H1 (cell line): ENCODE measurements around the gene RNF41. TPM values are rescaled to one million over a fixed set of nuclear protein-coding genes. Genes with fewer than 3 reads are reported as not detected.

Experiments used
- CTCF ChIA-PET: fragments of 300-600 bp; sonication (Branson Sonifier 250); formaldehyde crosslinking; loops from one replicate; lab custom pipeline; 2021; ENCODE audit not compliant: partially characterized antibody; lab: Charles Lee
- POLR2A ChIA-PET: fragments of 300-600 bp; sonication (Branson Sonifier 250); formaldehyde crosslinking; loops from one replicate; lab custom pipeline; 2021; ENCODE audit warnings: inconsistent platforms; ENCODE audit not compliant: partially characterized antibody; lab: Charles Lee
- DNase-seq, 2 experiments: peaks; one replicate each; pipeline versions ENCODE4 v3.0.0 to v3.0.0-alpha.2; 2010 to 2022; ENCODE audit warnings: low spot score in 2 of 2, low read depth in 1 of 2, mixed read lengths in 1 of 2
- FAIRE-seq: peaks from 2 replicates; lab custom pipeline; 2011; peaks lifted over from hg19 to GRCh38; lab: Jason Lieb, UNC
- H2AFZ ChIP-seq: 2 replicates; pipeline ENCODE4 v1.8.1; 2012; ENCODE audit warnings: low read length, inconsistent platforms
- H2AK5ac ChIP-seq: 2 replicates; pipeline ENCODE4 v1.6.1; 2013; ENCODE audit warnings: low read depth, low read length
- H2BK120ac ChIP-seq: replicated peaks from 2 replicates; pipeline ENCODE3; 2013; ENCODE audit warnings: low read depth, low read length, inconsistent platforms
- H2BK12ac ChIP-seq: 2 replicates; pipeline ENCODE4 v1.6.1; 2013; ENCODE audit warnings: low read depth, low read length
- H2BK15ac ChIP-seq: 2 replicates; pipeline ENCODE4 v1.6.1; 2013; ENCODE audit warnings: low read length
- H2BK20ac ChIP-seq: 2 replicates; pipeline ENCODE4 v1.6.1; 2013; ENCODE audit warnings: low read length
- H2BK5ac ChIP-seq: 2 replicates; pipeline ENCODE4 v1.6.1; 2013; ENCODE audit warnings: low read depth, low read length
- H3K14ac ChIP-seq: 2 replicates; pipeline ENCODE4 v1.6.1; 2013; ENCODE audit warnings: inconsistent platforms; ENCODE audit not compliant: insufficient read length
- H3K18ac ChIP-seq: 2 replicates; pipeline ENCODE4 v1.6.1; 2013; ENCODE audit warnings: low read length; ENCODE audit errors: extremely low read depth
- H3K23ac ChIP-seq: 2 replicates; pipeline ENCODE4 v1.6.1; 2013; ENCODE audit warnings: inconsistent platforms; ENCODE audit not compliant: insufficient read length
- H3K23me2 ChIP-seq: 2 replicates; pipeline ENCODE4 v1.6.1; 2013; ENCODE audit warnings: low read depth, low read length
- H3K27ac ChIP-seq: 2 replicates; pipeline ENCODE4 v1.6.1; 2011; ENCODE audit warnings: low read depth, low read length, inconsistent platforms
- H3K27me3 ChIP-seq, 4 experiments: replicated peaks in 1 of 4; 1 replicate in 1 of 4; 2 replicates in 3 of 4; pipeline versions ENCODE4 v1.6.1 to v1.8.1; 2011 to 2013; ENCODE audit warnings: low read length in 3 of 4, mild to moderate bottlenecking in 3 of 4, inconsistent platforms in 2 of 4, mixed read lengths in 2 of 4, moderate library complexity in 1 of 4; ENCODE audit not compliant: control insufficient read depth in 3 of 4, insufficient read depth in 3 of 4; ENCODE audit errors: extremely low read depth in 1 of 4
- H3K36me3 ChIP-seq, 4 experiments: 2 replicates each; pipeline versions ENCODE4 v1.6.1 to v1.8.1; 2011 to 2013; ENCODE audit warnings: mild to moderate bottlenecking in 4 of 4, low read length in 3 of 4, moderate library complexity in 2 of 4, control low read depth in 1 of 4, inconsistent platforms in 1 of 4; ENCODE audit not compliant: insufficient read depth in 4 of 4, control insufficient read depth in 2 of 4
- H3K4ac ChIP-seq: replicated peaks from 2 replicates; pipeline ENCODE3; 2013; ENCODE audit warnings: low read length, low read depth, mixed read lengths, inconsistent platforms; ENCODE audit not compliant: insufficient read length
- H3K4me1 ChIP-seq, 4 experiments: replicated peaks in 1 of 4; 1 replicate in 1 of 4; 2 replicates in 3 of 4; pipeline versions ENCODE4 v1.6.1 to v1.8.1; 2011 to 2013; ENCODE audit warnings: low read length in 3 of 4, inconsistent platforms in 2 of 4, mixed read lengths in 1 of 4; ENCODE audit not compliant: insufficient read depth in 4 of 4, control insufficient read depth in 3 of 4
- H3K4me2 ChIP-seq, 2 experiments: 2 replicates each; pipeline versions ENCODE4 v1.6.1 to v1.8.1; 2011 to 2013; ENCODE audit warnings: low read depth in 2 of 2, low read length in 2 of 2, control low read depth in 1 of 2, inconsistent platforms in 1 of 2, mild to moderate bottlenecking in 1 of 2; ENCODE audit not compliant: insufficient read depth in 1 of 2
- H3K4me3 ChIP-seq, 4 experiments: fragments of 200-600, 300-600 bp in 1 of 4; sonication (generic), shearing (Covaris generic), sonication (Bioruptor Twin) in 1 of 4; 2 replicates each; pipeline versions ENCODE4 v1.5.1 to v1.8.1; 2011 to 2016; ENCODE audit warnings: low read length in 4 of 4, low read depth in 3 of 4, control low read depth in 2 of 4, inconsistent platforms in 2 of 4, mild to moderate bottlenecking in 2 of 4, mixed read lengths in 1 of 4, moderate library complexity in 1 of 4; ENCODE audit not compliant: insufficient read depth in 2 of 4; ENCODE audit errors: extremely low read depth in 1 of 4
- H3K56ac ChIP-seq: replicated peaks from 2 replicates; pipeline ENCODE3; 2013; ENCODE audit warnings: low read depth, mild to moderate bottlenecking, mixed read lengths, low read length, inconsistent platforms; ENCODE audit not compliant: insufficient read length
- H3K79me1 ChIP-seq: 2 replicates; pipeline ENCODE4 v1.6.1; 2013; ENCODE audit warnings: low read depth, low read length, control low read depth
- H3K79me2 ChIP-seq, 2 experiments: 2 replicates each; pipeline versions ENCODE4 v1.6.1 to v1.8.1; 2012 to 2013; ENCODE audit warnings: low read length in 2 of 2, mild to moderate bottlenecking in 2 of 2, inconsistent platforms in 1 of 2; ENCODE audit not compliant: insufficient read depth in 2 of 2, control insufficient read depth in 1 of 2
- H3K9ac ChIP-seq, 4 experiments: replicated peaks in 1 of 4; 1 replicate in 1 of 4; 2 replicates in 3 of 4; pipeline versions ENCODE4 v1.6.1 to v1.8.1; 2011 to 2013; ENCODE audit warnings: low read depth in 3 of 4, low read length in 3 of 4, control low read depth in 2 of 4, mild to moderate bottlenecking in 2 of 4, moderate library complexity in 2 of 4, inconsistent platforms in 1 of 4; ENCODE audit errors: extremely low read depth in 1 of 4
- H3K9me3 ChIP-seq, 2 experiments: 2 replicates each; pipeline versions ENCODE4 v1.6.1 to v1.8.1; 2012 to 2013; ENCODE audit warnings: mild to moderate bottlenecking in 2 of 2, moderate library complexity in 2 of 2, control low read depth in 1 of 2, inconsistent platforms in 1 of 2, low read depth in 1 of 2, low read length in 1 of 2, mixed read lengths in 1 of 2; ENCODE audit not compliant: insufficient read depth in 2 of 2
- H4K20me1 ChIP-seq, 2 experiments: replicated peaks in 1 of 2; 2 replicates each; pipeline versions ENCODE3 to v1.8.1; 2011 to 2013; ENCODE audit warnings: inconsistent platforms in 2 of 2, low read length in 2 of 2, mild to moderate bottlenecking in 1 of 2; ENCODE audit not compliant: insufficient read depth in 2 of 2, control insufficient read depth in 1 of 2
- H4K5ac ChIP-seq: 2 replicates; pipeline ENCODE4 v1.6.1; 2013; ENCODE audit warnings: low read length, low read depth, mixed read lengths, inconsistent platforms; ENCODE audit not compliant: insufficient read length
- H4K8ac ChIP-seq: 2 replicates; pipeline ENCODE4 v1.8.0; 2013; ENCODE audit warnings: mild to moderate bottlenecking, moderate library complexity, low read length, inconsistent platforms; ENCODE audit not compliant: insufficient read depth; ENCODE audit errors: extremely low read depth
- H4K91ac ChIP-seq: replicated peaks from 2 replicates; pipeline ENCODE3; 2013; ENCODE audit warnings: low read length, mixed read lengths, inconsistent platforms; ENCODE audit not compliant: insufficient read length
- CHD1 ChIP-seq: IDR thresholded peaks from 2 replicates; pipeline ENCODE4 v1.6.1; 2012; ENCODE audit warnings: low read depth, low read length, improper control_type of control experiment
- MAFK ChIP-seq: IDR thresholded peaks from 2 replicates; pipeline ENCODE4 v1.6.1; 2012; ENCODE audit warnings: low read depth, mild to moderate bottlenecking, improper control_type of control experiment, low read length
- TAF7 ChIP-seq: optimal IDR thresholded peaks from 2 replicates; pipeline ENCODE3; 2011; ENCODE audit warnings: low read depth, mild to moderate bottlenecking, inconsistent platforms, low read length, moderate library complexity, borderline replicate concordance
- ZNF274 ChIP-seq: IDR thresholded peaks from 2 replicates; pipeline ENCODE4 v1.7.0; 2012; ENCODE audit warnings: low read length, borderline replicate concordance; ENCODE audit errors: extremely low read depth
- WGBS, 2 experiments: shearing (Covaris generic) in 1 of 2; methylation state at CpG; one replicate each; pipeline versions ENCODE4 v1.1.6 to v1.1.7; 2013 to 2015; ENCODE audit warnings: low lambda C conversion rate in 2 of 2, mixed read lengths in 2 of 2, inconsistent platforms in 1 of 2, low coverage in 1 of 2, missing lambda C conversion rate in 1 of 2; ENCODE audit not compliant: insufficient replicate concordance in 2 of 2, insufficient coverage in 1 of 2, insufficient read length in 1 of 2; ENCODE audit errors: extremely low coverage in 1 of 2, missing lambda C conversion rate in 1 of 2; 5-methylcytosine and 5-hydroxymethylcytosine counted together
- polyA plus RNA-seq, 7 experiments: library from polyadenylated mRNA; depleted of rRNA in 3 of 7; stranded (reverse) in 5 of 7; unstranded in 2 of 7; fragments of >200 nt in 5 of 7; fragments of 200-250 nt in 2 of 7; gene quantifications; 1 replicate in 5 of 7; 2 replicates in 1 of 7; 4 replicates in 1 of 7; pipeline versions ENCODE4 v1.2.1 to v1.2.3, GENCODE V29; 2011 to 2013; ENCODE audit warnings: missing spikeins in 2 of 7, mixed read lengths in 2 of 7
- total RNA-seq: library from RNA; stranded (reverse); fragmentation: NEBNext Ultra II Directional; extraction: Animal tissue kit (Norgen Biotek cat#: 25700); gene quantifications from 2 replicates; pipeline ENCODE4 v1.2.1, GENCODE V29; 2021

Gene RNF41
- total and polyA plus RNA-seq, 2 of the 8 experiments (the other 6 are each of a cell fraction or from before 2014, with no cell fraction given): 55.5 to 98.6 TPM

- 100% methylated on average over 1 of the region's 1 CpG; no CpG with 5 or more reads in 1 of the 2 experiments for WGBS, 2 experiments
- no peak overlapping the region for H3K4me3 ChIP-seq
These were observed 9.4 kb downstream of the RNF41 start for GRCh38 chr12:56212361-56212760.

More at GRCh38 chr12:56212361-56212760, 9.4 kb downstream of the RNF41 start:
- H2BK20ac ChIP-seq: no peak overlapping the region
- no peaks in the 10 kb centered on the region for H3K23me2 ChIP-seq
- no peaks in the 10 kb centered on the region for H3K27me3 ChIP-seq
- no peaks in the 10 kb centered on the region for H3K4me1 ChIP-seq
- no peak overlapping the region for H2BK12ac ChIP-seq
- H4K91ac ChIP-seq: no peak overlapping the region
- FAIRE-seq (no peak), DNase-seq (no peak)
- H3K9me3 ChIP-seq: no peaks in the 10 kb centered on the region
- H3K4ac ChIP-seq: no peak overlapping the region
- no peak overlapping the region for H3K23ac ChIP-seq
- no peak overlapping the region for H3K9ac ChIP-seq
- no peak overlapping the region for H2AK5ac ChIP-seq
- peaks cover 0 to 6% of the 10 kb centered on the region in 2 experiments; a peak in 1 of 4 replicates for H3K79me2 ChIP-seq
- no peak overlapping the region for H3K27ac ChIP-seq
- ChIA-PET POLR2A (interaction anchor here (1.2 to 1.9 kb wide), 3 partner anchors 9 to 50 kb away, joined by 3 to 16 read pairs (median 4); partner anchors contain the start of gene RNF41), CTCF (interaction anchor here (1.0 to 2.9 kb wide), 4 partner anchors 9 to 93 kb away, joined by 3 to 12 read pairs (median 6); partner anchors contain the start of genes RNF41 and ZC3H10)
- no peak overlapping the region for H2BK5ac ChIP-seq
- H3K4me2 ChIP-seq: no peak overlapping the region
- H2BK15ac ChIP-seq: no peak overlapping the region
- TF ChIP-seq ZNF274 (no peak), CHD1 (no peak), MAFK (no peak), TAF7 (no peak)
- no peak overlapping the region for H3K18ac ChIP-seq
- no peak overlapping the region for H3K56ac ChIP-seq
- H2BK120ac ChIP-seq: no peak overlapping the region
- no peak overlapping the region for H2AFZ ChIP-seq
- H4K8ac ChIP-seq: no peak overlapping the region
- no peak overlapping the region for H4K5ac ChIP-seq
- H3K14ac ChIP-seq: no peak overlapping the region
- H3K79me1 ChIP-seq: no peaks in the 10 kb centered on the region; the same call in 1 of the 2 replicates
- H3K36me3 ChIP-seq: peaks cover 29 to 70% (median 59%) of the 10 kb centered on the region in 4 experiments
- peaks cover 0 to 7% of the 10 kb centered on the region in 2 experiments for H4K20me1 ChIP-seq
